Measurements from ENCODE around the gene TTC9B. TPM values are rescaled to one million over a fixed set of nuclear protein-coding genes. Genes with fewer than 3 reads are reported as not detected.

TTC9B gene
- total RNA-seq, 2 donors from 2014 or later: not detected

DNA sequence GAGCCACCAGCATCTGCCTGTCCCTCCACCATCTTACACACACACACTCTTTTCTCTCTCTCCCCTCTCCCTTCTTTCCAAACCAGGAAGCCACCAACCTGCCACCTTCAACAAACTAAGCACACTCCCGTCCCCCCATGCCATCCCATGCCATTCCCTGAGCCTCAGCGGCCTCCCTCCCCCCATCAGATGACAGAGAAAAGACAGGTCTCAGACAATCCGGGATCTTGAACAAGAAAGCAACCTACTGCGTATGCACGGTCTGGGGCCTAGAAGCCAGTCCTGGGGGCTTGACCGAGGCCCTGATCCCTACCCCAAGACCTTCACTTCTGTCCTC lies 47.5 kb upstream of the TTC9B start:
- H3K4me3 ChIP-seq: no peak overlapping the region
- TF ChIP-seq, protein P1, sequence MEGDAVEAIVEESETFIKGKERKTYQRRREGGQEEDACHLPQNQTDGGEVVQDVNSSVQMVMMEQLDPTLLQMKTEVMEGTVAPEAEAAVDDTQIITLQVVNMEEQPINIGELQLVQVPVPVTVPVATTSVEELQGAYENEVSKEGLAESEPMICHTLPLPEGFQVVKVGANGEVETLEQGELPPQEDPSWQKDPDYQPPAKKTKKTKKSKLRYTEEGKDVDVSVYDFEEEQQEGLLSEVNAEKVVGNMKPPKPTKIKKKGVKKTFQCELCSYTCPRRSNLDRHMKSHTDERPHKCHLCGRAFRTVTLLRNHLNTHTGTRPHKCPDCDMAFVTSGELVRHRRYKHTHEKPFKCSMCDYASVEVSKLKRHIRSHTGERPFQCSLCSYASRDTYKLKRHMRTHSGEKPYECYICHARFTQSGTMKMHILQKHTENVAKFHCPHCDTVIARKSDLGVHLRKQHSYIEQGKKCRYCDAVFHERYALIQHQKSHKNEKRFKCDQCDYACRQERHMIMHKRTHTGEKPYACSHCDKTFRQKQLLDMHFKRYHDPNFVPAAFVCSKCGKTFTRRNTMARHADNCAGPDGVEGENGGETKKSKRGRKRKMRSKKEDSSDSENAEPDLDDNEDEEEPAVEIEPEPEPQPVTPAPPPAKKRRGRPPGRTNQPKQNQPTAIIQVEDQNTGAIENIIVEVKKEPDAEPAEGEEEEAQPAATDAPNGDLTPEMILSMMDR (IDR thresholded peaks at IDR 0.05): no peak
- TF ChIP-seq POLR2AphosphoS5 (IDR thresholded peaks at IDR 0.05) (no peak), POLR2A (IDR thresholded peaks at IDR 0.05) (no peak)
- H3K36me3 ChIP-seq: peaks cover 0 to 3% of the 10 kb centered on the region in 2 donors
- intact Hi-C loops (cut with DNase I): no loop called here
- DNase-seq (ENCODE audit: low spot score): no peak
- 81% methylated on average over 6 of the region's 6 CpGs for WGBS
- no peaks in the 10 kb centered on the region for H3K27me3 ChIP-seq (replicated peaks; ENCODE audit: insufficient read depth)
- no peaks in the 10 kb centered on the region for H3K9me3 ChIP-seq
- peaks cover 12% of the 10 kb centered on the region for H3K4me1 ChIP-seq (replicated peaks)
- no peak overlapping the region for H3K27ac ChIP-seq

DNA sequence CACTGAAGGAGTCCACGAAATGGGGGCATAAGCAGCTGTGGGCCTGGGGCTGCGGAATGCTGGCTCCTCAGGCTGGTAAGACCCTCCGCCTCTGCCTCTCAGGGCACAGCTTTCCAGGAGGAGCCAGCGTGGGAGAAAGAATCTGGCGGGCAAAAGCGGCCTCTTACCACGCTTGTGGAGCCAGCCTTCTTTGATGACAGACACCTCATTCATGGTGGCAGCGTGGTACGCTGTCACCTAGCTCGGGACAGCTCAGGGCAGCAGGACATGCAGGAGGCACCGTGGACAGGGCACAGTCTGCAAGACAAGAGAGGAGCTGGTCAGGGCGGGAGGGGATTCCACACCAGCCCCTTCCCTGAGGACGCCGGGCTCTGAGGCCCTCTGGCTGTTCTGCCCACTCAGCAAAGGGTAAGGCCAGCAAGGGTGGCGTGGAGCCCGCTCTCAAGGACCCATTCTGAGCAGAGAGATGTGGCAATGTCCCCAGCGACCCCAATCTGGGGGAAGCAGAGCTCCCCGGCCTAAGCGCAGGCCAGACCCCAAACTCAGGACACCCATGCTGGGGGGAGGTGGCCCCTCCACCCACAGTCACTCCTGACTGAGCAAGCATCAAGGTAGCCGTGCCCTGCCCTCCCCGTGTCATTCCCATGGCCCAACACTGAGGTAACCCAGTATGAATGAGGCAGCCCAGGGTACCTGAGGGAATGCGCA lies 47.0 kb upstream of the TTC9B start:
- no peak for TF ChIP-seq POLR2A (IDR thresholded peaks at IDR 0.05)
- TF ChIP-seq POLR2AphosphoS5 (IDR thresholded peaks at IDR 0.05): no peak
- TF ChIP-seq, protein P1 (IDR thresholded peaks at IDR 0.05): no peak
- no peak for DNase-seq (ENCODE audit: low spot score)
- WGBS: 90% methylated on average over 18 of the region's 22 CpGs
- Histone ChIP-seq H3K27ac (no peak overlapping the region), H3K4me1 (replicated peaks) (peaks cover 12% of the 10 kb centered on the region), H3K4me3 (no peak overlapping the region), H3K27me3 (replicated peaks; ENCODE audit: insufficient read depth) (no peaks in the 10 kb centered on the region), H3K9me3 (no peaks in the 10 kb centered on the region), H3K36me3 (peaks cover 0 to 3% of the 10 kb centered on the region in 2 donors)
- intact Hi-C loops (cut with DNase I): no loop called here

DNA sequence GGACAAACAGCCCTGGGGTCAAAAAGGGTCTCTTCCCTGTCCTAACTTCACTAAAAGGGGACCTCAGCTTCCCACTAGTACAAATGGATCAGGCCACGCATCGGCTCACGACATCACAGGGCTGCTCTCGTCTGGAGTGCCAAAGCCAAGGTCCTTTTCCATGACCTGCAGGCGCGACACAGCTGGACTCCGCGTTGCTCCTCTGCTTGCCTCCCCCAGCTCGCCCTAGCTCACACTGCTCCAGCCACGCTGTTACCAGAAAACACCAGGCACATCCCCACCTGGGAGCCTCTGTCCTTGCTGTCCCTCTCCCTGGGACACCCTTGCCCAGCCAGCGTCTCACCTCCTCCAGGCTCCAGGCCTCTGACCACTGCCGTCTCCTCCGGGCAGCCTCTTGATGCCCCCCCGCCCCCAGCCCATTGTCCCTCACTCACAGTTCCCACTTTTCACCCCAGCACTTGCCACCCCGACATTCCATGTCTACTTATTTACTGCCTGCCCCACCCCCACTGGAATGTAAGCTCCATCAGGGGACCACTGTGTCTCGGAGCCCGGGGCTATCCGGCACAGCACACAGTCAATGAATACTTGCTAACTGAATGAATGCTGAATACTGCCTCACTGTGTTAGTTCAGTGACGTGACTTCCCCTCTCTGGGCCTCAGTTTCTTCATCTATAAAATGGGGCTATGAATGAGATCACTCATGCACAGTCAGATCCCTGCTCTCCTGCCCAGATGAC lies 46.3 kb upstream of the TTC9B start:
- 84% methylated on average over 19 of the region's 19 CpGs for WGBS
- no peak for TF ChIP-seq POLR2AphosphoS5 (IDR thresholded peaks at IDR 0.05)
- TF ChIP-seq, protein P1 (IDR thresholded peaks at IDR 0.05): no peak
- no peak for TF ChIP-seq POLR2A (IDR thresholded peaks at IDR 0.05)
- intact Hi-C loops (cut with DNase I): no loop called here

DNA sequence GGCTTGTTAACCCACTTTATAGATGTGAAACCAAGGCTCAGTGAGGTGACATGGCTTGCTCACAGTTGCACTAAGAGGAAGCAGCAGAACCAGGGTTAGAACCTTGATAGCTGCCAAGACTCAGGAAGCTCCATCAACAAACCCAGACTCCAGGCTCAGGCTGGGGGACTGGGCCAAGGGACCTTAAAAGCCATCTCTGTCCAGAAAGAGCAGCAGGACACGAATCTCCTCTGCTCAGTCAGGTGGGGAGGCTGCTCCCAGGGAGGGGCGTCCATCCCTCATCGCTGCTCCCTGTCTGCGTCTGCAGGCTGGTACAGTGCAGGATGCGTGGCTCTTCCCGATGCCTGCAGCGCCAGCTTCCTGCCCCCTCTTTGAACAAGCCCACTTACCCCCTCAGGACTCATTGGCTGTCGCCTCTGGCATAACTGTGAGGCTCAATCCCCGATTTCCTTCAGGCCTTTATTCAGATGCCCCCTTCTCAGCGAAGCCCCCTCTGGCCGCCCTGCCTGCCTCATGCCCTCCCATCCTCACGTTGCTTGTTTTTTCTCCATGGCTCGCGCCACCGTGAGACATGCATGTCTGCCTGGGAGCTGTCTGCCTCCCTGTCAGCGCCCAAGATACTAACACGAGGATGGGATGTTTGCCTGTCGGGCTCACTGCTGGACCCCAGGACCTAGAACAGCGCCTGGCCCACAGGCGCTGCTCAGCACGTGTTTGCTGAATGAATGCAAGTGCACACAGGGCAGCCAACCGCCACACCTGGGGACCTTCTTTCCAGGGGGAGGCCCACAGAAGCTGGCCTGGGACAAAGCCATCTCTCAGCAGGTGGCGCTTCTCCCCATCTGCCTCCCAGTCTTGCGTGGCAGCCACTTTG lies 45.5 kb upstream of the TTC9B start:
- H3K36me3 ChIP-seq: peaks cover 0 to 3% of the 10 kb centered on the region in 2 donors
- no peaks in the 10 kb centered on the region for H3K27me3 ChIP-seq (replicated peaks; ENCODE audit: insufficient read depth)
- no peak for DNase-seq (ENCODE audit: low spot score)
- no peak overlapping the region for H3K4me3 ChIP-seq
- H3K27ac ChIP-seq: no peak overlapping the region
- no peak for TF ChIP-seq POLR2A (IDR thresholded peaks at IDR 0.05)
- TF ChIP-seq POLR2AphosphoS5 (IDR thresholded peaks at IDR 0.05): no peak
- TF ChIP-seq, protein P1 (IDR thresholded peaks at IDR 0.05): no peak
- H3K9me3 ChIP-seq: no peaks in the 10 kb centered on the region
- intact Hi-C loops (cut with DNase I): no loop called here
- peaks cover 12% of the 10 kb centered on the region for H3K4me1 ChIP-seq (replicated peaks)
- WGBS: 88% methylated on average over 24 of the region's 24 CpGs

More for the DNA sequence above, 46.3 kb upstream of the TTC9B start:
- Histone ChIP-seq H3K27me3 (replicated peaks; ENCODE audit: insufficient read depth) (no peaks in the 10 kb centered on the region), H3K4me1 (replicated peaks) (peaks cover 12% of the 10 kb centered on the region), H3K36me3 (peaks cover 0 to 3% of the 10 kb centered on the region in 2 donors), H3K4me3 (no peak overlapping the region), H3K27ac (no peak overlapping the region), H3K9me3 (no peaks in the 10 kb centered on the region)
- DNase-seq (ENCODE audit: low spot score): no peak
